A549 (cell line): ENCODE results near the gene YTHDF2. TPM values are rescaled to one million over a fixed set of nuclear protein-coding genes. Genes with fewer than 3 reads are reported as not detected.
A peak's percentile ranks its signal among the peaks of the same experiment; 100 is the strongest.

ENCODE experiments used
- ATAC-seq, 2 experiments: fragments of 200-7000 bp in 1 of 2; fragments of >200 bp in 1 of 2; cut with Nextera tagmentation in 1 of 2; cut with Tn5 transposase in 1 of 2; 3 replicates each; pipeline versions ENCODE4 v1.8.0 to v1.9.1; 2018 to 2020; ENCODE audit warnings: mild to moderate bottlenecking in 1 of 2, moderate library complexity in 1 of 2
- CTCF ChIA-PET: fragments of 300-600 bp; sonication (Branson Sonifier 250); formaldehyde crosslinking; extraction: SDS; loops from one replicate; lab custom pipeline; 2021; ENCODE audit warnings: antibody characterized with exemption, inconsistent platforms; lab: Yijun Ruan, JAX
- POLR2A ChIA-PET: fragments of 350-600 bp; formaldehyde crosslinking; extraction: SDS; loops from one replicate; lab custom pipeline; 2021; ENCODE audit warnings: antibody characterized with exemption, inconsistent platforms; lab: Yijun Ruan, JAX
- DNase-seq, 2 experiments: peaks; one replicate each; pipeline versions ENCODE4 v3.0.0 to v3.0.0-alpha.2; 2011 to 2016; ENCODE audit warnings: low read depth in 1 of 2, low spot score in 1 of 2
- FAIRE-seq: peaks from 2 replicates; lab custom pipeline; 2011; peaks lifted over from hg19 to GRCh38; lab: Jason Lieb, UNC
- H3K27ac ChIP-seq, 2 experiments: fragments of >200 bp; sonication (Bioruptor Twin); formaldehyde crosslinking; 3 replicates each; pipeline ENCODE4 v1.5.1; 2016 to 2017
- H3K4me1 ChIP-seq: fragments of >200 bp; sonication (Bioruptor Twin); formaldehyde crosslinking; 3 replicates; pipeline ENCODE4 v1.6.1; 2016
- H3K4me2 ChIP-seq: fragments of >200 bp; sonication (Bioruptor Twin); formaldehyde crosslinking; 3 replicates; pipeline ENCODE4 v1.6.1; 2016
- H3K4me3 ChIP-seq: fragments of >200 bp; sonication (Bioruptor Twin); formaldehyde crosslinking; 3 replicates; pipeline ENCODE4 v1.5.1; 2016
- H3K9me3 ChIP-seq: fragments of >200 bp; sonication (Bioruptor Twin); formaldehyde crosslinking; 3 replicates; pipeline ENCODE4 v1.6.1; 2016
- ATOH8 ChIP-seq: fragments of 250-450 bp; sonication (Bioruptor Pico); IDR thresholded peaks from 2 replicates; pipeline ENCODE4 v1.5.0; 2020; ENCODE audit warnings: low read depth, mild to moderate bottlenecking, moderate library complexity
- BCL3 ChIP-seq: fragments of >200 bp; sonication (Bioruptor Twin); formaldehyde crosslinking; IDR thresholded peaks from 3 replicates; pipeline ENCODE4 v1.6.1; 2016
- CBX8 ChIP-seq: fragments of 200-600 bp; sonication (generic); IDR thresholded peaks from 2 replicates; pipeline ENCODE4 v1.6.1; 2016
- CEBPB ChIP-seq, 2 experiments: fragments of >200 bp in 1 of 2; sonication (Bioruptor Twin) in 1 of 2; formaldehyde crosslinking in 1 of 2; IDR thresholded peaks; 2 replicates each; pipeline ENCODE4 v1.6.1; 2012 to 2016
- ELK1 ChIP-seq: fragments of 150-350 bp; IDR thresholded peaks from 2 replicates; pipeline ENCODE4 v1.6.1; 2014; ENCODE audit warnings: low read depth, mild to moderate bottlenecking, low read length
- ESRRA ChIP-seq: fragments of 150-350 bp; IDR thresholded peaks from 2 replicates; pipeline ENCODE4 v1.6.1; 2014; ENCODE audit warnings: mild to moderate bottlenecking, low read length, borderline replicate concordance
- GATA3 ChIP-seq: IDR thresholded peaks from 2 replicates; pipeline ENCODE4 v1.6.1; 2012; ENCODE audit warnings: borderline replicate concordance
- HES2 ChIP-seq: fragments of >200 bp; sonication (Bioruptor Twin); formaldehyde crosslinking; IDR thresholded peaks from 2 replicates; pipeline ENCODE4 v1.6.1; 2016
- HOXB13 ChIP-seq: fragments of 250-450 bp; sonication (Bioruptor Pico); IDR thresholded peaks from 2 replicates; pipeline ENCODE4 v1.5.0; 2020; ENCODE audit warnings: low read depth, mild to moderate bottlenecking, moderate library complexity
- KDM1A ChIP-seq: fragments of 200-600 bp; sonication (generic); IDR thresholded peaks from 2 replicates; pipeline ENCODE4 v1.6.1; 2016; ENCODE audit warnings: low read depth, mild to moderate bottlenecking
- MAX ChIP-seq: IDR thresholded peaks from 2 replicates; pipeline ENCODE4 v1.6.1; 2012
- MYC ChIP-seq: IDR thresholded peaks from 2 replicates; pipeline ENCODE4 v1.6.1; 2012; ENCODE audit warnings: mild to moderate bottlenecking, inconsistent platforms, low read length, improper control_type of control experiment, borderline replicate concordance
- PBX3 ChIP-seq: IDR thresholded peaks from 2 replicates; pipeline ENCODE4 v1.6.1; 2012
- RCOR1 ChIP-seq: fragments of 150-350 bp; IDR thresholded peaks from 2 replicates; pipeline ENCODE4 v1.6.1; 2014; ENCODE audit warnings: antibody characterized with exemption, low read length, low read depth
- REST ChIP-seq: fragments of 200-600 bp; sonication (generic); IDR thresholded peaks from 2 replicates; pipeline ENCODE4 v1.6.1; 2016; ENCODE audit warnings: antibody characterized with exemption, mild to moderate bottlenecking, moderate library complexity
- RFX5 ChIP-seq: fragments of 450-650 bp; IDR thresholded peaks from 2 replicates; pipeline ENCODE4 v1.7.1; 2014; ENCODE audit warnings: antibody characterized with exemption, mild to moderate bottlenecking, moderate library complexity
- RNF2 ChIP-seq: fragments of 200-600 bp; sonication (generic); IDR thresholded peaks from 2 replicates; pipeline ENCODE4 v1.6.1; 2016; ENCODE audit warnings: low read depth, mild to moderate bottlenecking, antibody characterized with exemption, moderate library complexity, borderline replicate concordance
- SMC3 ChIP-seq: fragments of >200 bp; sonication (Bioruptor Twin); formaldehyde crosslinking; IDR thresholded peaks from 3 replicates; pipeline ENCODE4 v1.6.1; 2018; ENCODE audit warnings: inconsistent platforms
- SREBF2 ChIP-seq: fragments of 450-650 bp; IDR thresholded peaks from 2 replicates; pipeline ENCODE4 v1.6.1; 2014; ENCODE audit warnings: mild to moderate bottlenecking, moderate library complexity
- TFCP2L1 ChIP-seq: fragments of 250-450 bp; sonication (Bioruptor Pico); IDR thresholded peaks from 2 replicates; pipeline ENCODE4 v1.5.0; 2021; ENCODE audit warnings: mild to moderate bottlenecking
- WGBS: methylation state at CpG from one replicate; pipeline ENCODE4 v1.1.6; 2017; ENCODE audit errors: missing lambda C conversion rate; 5-methylcytosine and 5-hydroxymethylcytosine counted together
- polyA plus RNA-seq, 4 experiments: library from polyadenylated mRNA; depleted of rRNA in 3 of 4; stranded (reverse); fragments of >200 nt; fragmentation: RNase III in 1 of 4; extraction: RNeasy Plus Mini Kit Qiagen cat#74134 plus additional on column Dnase treatment in 1 of 4; gene quantifications; 2 replicates in 3 of 4; 3 replicates in 1 of 4; pipeline ENCODE4 v1.2.3, GENCODE V29; 2011 to 2017

The YTHDF2 gene
- polyA plus RNA-seq, 2 of the 4 experiments (the other 2 are of a cell fraction): 53.2 to 55.6 TPM

GRCh38 chr1:28776341-28776740, 39.6 kb downstream of the YTHDF2 start:
- ChIA-PET POLR2A (no interaction called here), CTCF (interaction anchor here (0.9 to 1.1 kb wide), 2 partner anchors 100 to 258 kb away, joined by 3 to 4 read pairs; no protein-coding TSS in a partner anchor)
- Histone ChIP-seq H3K4me3 (no peak overlapping the region), H3K4me1 (no peaks in the 10 kb centered on the region), H3K9me3 (no peaks in the 10 kb centered on the region), H3K27ac (no peak overlapping the region), H3K4me2 (no peak overlapping the region)
- DNase-seq: no peak
- no peak for ATAC-seq
- no peak for TF ChIP-seq GATA3
- TF ChIP-seq RNF2: no peak
- TF ChIP-seq REST: no peak
- TF ChIP-seq BCL3: no peak
- WGBS: 98% methylated on average over 17 of the region's 17 CpGs
- FAIRE-seq: no peak

GRCh38 chr1:28778021-28778420, 41.3 kb downstream of the YTHDF2 start:
- Histone ChIP-seq H3K27ac (no peak overlapping the region), H3K4me2 (no peak overlapping the region), H3K9me3 (no peaks in the 10 kb centered on the region), H3K4me3 (no peak overlapping the region), H3K4me1 (no peaks in the 10 kb centered on the region)
- WGBS: 61% methylated on average over 2 of the region's 2 CpGs
- ATAC-seq: peak; percentile 17 to 19; a peak in 2 of 6 replicates
- POLR2A ChIA-PET: no interaction called here
- FAIRE-seq: no peak
- TF ChIP-seq MAX: no peak
- TF ChIP-seq ATOH8 (CRISPR knock-in tag): no peak
- no peak for TF ChIP-seq RCOR1
- TF ChIP-seq RFX5: no peak
- TF ChIP-seq CEBPB (IDR thresholded peaks at IDR 0.05): no peak
- no peak for TF ChIP-seq TFCP2L1
- no peak for TF ChIP-seq PBX3
- TF ChIP-seq HES2: no peak
- no peak for TF ChIP-seq ESRRA
- TF ChIP-seq KDM1A: no peak
- TF ChIP-seq MYC: no peak
- TF ChIP-seq HOXB13 (CRISPR knock-in tag): no peak
- TF ChIP-seq CBX8: no peak
- TF ChIP-seq ELK1: no peak
- no peak for TF ChIP-seq SMC3
- no peak for TF ChIP-seq SREBF2
- no peak for DNase-seq
- CTCF ChIA-PET: interaction anchor here (0.6 to 1.4 kb wide), 2 partner anchors 99 to 260 kb away, joined by 3 to 5 read pairs; no protein-coding TSS in a partner anchor
